Measurements from ENCODE around the gene KIF16B.
"Not testable (repeated sequence)": the region's sequence is repeated elsewhere in the genome, so short reads cannot be mapped to it uniquely, and the experiment has no call there.

Gene KIF16B

DNA sequence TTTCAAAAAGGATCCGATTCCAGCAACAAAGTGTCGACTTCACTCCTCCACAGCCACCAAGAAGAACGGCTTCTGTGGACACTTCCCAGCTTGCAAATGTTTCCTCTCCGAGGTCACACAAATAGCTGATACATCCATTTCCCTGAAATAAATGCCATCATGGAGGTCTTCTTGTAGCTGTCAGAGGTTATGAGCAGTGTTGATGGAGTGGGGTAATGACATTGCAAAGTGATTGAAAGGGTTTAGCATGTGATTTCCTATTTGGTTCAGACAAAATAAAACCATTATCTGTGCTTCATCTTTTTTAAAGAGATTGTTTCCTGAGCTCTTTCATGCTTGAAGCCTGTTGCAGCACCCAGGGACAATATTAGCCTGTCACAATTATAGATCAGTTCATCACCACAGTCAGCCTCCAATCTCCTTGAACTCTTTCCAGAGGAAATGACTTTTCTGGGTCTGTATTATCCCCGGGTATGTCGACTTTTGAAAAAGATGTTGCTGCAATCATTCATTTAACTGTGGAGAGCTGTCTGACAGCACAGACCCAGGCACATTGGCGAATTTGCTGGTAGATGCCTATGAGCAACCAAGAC is 16.9 kb upstream of the KIF16B start:
- no peak for DNase-seq

DNA sequence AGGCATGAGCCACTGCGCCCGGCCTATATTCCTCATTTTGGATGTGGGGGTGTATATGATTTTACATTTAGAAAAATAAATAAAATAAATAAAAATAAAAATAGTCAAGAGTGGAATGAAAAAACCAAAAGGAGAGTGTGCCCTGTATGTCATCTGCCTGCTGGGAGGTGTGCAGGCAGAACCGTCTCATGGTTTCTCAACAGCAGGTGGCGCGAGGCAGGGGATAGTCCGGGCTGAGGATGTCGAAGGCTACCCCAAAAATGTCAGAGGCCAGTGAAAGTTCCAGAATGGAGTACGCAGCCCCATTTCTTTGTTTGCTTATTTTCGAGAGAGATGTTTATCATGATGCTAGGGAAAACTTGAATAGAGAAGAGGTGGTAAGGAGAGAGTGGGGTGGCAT is 16.4 kb upstream of the KIF16B start:
- DNase-seq, result no peak

GRCh38 chr20:16588241-16588640 is 15.0 kb upstream of the KIF16B start:
- DNase-seq, result no peak

DNA sequence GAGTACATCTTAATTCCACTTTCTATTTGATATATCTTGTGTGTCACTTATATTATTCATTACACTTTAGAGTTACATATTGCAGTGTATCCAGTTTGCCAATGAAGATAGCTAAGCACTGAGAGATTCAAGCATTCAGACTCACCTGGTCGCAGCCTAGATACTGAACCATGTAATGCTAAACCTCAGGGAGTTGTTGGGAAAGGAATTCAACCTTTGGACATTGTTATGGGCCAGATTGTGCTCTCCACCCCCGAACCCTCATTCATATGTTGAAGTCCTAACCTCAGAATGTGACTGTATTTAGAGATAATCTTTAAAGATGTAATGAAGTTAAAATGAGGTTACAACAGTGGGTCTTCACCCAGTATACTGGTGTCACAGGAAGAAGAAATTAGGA is 13.8 kb upstream of the KIF16B start:
- no peak for DNase-seq

DNA sequence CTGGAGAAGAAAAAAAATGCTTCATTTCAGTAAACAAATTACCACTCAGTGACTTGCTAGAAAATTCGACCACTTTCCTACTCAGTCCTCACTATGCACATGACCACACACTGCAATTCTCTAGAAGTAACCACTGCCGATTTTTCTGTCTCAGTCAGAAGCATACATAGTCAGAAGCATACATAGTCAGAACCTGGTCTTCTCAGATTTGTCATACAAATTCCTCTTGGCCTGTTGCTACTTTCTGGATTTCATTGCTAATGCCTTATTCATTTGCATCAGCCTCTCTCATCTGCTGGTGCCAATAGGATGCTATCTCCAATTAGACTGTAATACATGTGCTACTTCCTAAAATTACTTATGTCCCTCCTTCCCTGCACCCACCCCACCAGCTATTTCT is 10.2 kb upstream of the KIF16B start:
- no peak for DNase-seq

GRCh38 chr20:16581241-16581640 is 8.0 kb upstream of the KIF16B start:
- DNase-seq, result no peak

DNA sequence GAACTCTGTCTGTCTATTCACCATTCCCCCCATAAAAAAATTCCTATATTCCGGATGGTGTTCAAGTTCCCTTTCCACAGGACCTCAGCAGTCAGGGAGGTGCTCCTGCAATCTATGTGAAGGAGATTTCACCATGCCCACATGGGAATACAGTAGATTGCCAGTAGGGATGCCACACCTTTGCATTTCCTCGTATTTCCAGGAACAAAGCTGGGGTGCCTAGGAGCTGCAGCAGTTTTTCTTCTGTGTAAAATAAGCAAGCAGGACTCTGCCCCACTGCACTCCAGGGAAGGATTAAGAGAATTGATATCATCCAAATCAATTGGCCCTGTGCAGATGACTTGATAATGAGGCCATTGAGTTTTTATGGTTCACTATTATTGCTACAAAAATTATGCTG is 7.4 kb upstream of the KIF16B start:
- DNase-seq, result no peak

GRCh38 chr20:16580147-16580546 is 6.9 kb upstream of the KIF16B start:
- DNase-seq, result peak; percentile 32

GRCh38 chr20:16576219-16576618 is 3.0 kb upstream of the KIF16B start:
- DNase-seq, result no peak

DNA sequence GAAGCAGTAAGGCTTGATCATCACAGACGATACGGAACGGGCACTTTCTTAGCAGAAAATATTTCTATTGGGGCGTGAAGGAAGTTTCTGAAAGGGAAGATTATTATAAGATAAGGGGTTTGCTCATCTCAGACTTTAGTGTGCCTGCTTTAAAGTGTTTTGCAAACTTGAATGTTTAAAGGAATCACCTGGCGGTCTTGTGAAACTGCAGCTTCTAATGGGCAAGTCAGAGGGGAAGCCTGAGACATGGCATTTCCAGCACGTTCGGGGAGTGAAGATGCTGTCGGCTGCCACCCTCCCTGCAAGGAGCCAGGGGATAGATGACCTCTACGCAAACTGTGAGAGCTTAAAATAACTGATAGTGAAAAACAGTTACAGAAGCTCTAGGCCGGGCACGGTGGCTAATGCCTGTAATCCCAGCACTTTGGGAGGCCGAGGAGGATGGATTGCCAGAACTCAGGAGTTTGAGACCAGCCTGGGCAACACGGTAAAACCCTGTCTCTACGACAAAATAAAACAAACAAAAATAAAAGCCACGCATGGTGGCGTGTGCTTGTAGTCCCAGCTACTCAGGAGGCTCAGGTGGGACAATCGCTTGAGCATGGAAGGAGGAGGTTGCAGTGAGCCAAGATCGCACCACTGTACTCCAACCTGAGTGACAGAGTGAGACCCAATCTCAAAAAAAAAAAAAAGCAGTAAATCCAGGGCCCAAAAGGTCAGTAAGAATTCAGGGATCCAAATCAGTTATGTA is 2.3 kb upstream of the KIF16B start:
- no peak for DNase-seq

DNA sequence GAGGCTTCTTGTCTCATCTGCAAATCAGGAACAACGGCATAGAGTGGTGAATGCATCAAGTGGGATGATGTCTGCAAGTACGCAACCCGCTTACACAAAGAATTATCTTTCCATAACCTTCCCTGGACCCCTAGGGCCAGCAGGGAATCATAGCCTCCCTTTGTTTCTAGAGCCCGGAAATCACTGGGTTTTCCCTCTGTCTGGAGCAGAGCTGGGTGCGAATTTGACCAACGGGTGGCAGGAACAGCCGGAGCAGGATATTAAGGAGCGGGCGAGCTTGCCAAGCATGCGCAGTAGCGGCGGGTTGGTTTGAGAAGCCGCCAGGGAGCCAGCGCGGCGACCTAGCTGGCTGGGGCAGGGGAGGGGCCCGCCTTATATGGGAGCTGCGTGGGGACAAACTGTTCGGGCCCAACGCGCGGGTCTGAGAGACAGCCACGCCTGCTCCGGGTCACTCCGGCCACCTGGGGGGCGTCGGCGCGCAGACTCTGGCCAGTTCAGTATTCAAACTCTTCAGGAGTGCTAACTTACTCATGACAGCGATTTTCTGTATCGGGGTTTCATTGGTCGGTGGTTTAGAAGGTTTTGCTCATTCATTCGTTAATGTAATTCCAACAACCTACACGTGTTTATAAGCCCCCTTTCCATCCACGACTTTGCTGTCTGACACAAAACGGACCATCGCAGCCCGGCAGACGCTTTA is 1.6 kb upstream of the KIF16B start:
- peak; percentile 86 for DNase-seq

DNA sequence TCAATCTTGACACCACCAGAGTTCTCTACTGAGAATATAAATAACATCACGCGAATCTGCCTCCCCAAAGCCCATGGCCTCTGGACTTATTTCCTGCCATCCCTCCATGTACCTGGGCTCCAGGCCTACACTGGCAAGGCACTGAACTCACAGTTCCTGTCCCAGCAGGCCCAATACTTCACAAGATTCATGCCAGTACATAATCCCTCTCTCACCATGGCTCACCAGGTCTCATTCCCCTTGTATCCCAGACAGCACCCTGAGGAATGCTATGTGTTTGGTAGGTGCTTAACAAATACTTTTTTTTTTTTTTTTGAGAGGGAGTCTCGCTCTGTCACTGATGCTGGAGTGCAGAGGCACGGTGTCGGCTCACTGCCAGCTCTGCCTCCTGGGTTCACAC is 1.9 kb downstream of the KIF16B start:
- no peak for DNase-seq

GRCh38 chr20:16569246-16570153 is 3.7 kb downstream of the KIF16B start:
- DNase-seq, result no peak

- DNase-seq, result no peak
These were observed 7.2 kb downstream of the KIF16B start for GRCh38 chr20:16566080-16566479.

DNA sequence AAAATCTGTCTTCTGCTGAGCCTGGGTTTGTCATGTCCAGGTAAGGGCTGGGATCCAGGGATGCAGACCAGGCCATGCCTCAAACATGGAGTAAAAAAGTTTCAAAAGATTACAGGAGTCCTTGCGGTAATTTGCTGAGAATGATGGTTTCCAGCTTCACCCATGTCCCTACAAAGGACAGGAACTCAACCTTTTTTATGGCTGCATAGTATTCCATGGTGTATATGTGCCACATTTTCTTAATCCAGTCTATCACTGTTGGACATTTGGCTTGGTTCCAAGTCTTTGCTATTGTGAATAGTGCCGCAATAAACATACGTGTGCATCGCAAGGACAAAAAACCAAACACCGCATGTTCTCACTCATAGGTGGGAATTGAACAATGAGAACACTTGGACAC is 9.2 kb downstream of the KIF16B start:
- not testable (repeated sequence) for DNase-seq

- DNase-seq, result no peak
These were observed 10.0 kb downstream of the KIF16B start for GRCh38 chr20:16563066-16563806.

- no peak for DNase-seq
These were observed 11.0 kb downstream of the KIF16B start for GRCh38 chr20:16562259-16562658.

GRCh38 chr20:16560661-16561060 is 12.6 kb downstream of the KIF16B start:
- DNase-seq, result no peak

- no peak for DNase-seq
These were observed 13.0 kb downstream of the KIF16B start for GRCh38 chr20:16560216-16560615.

DNA sequence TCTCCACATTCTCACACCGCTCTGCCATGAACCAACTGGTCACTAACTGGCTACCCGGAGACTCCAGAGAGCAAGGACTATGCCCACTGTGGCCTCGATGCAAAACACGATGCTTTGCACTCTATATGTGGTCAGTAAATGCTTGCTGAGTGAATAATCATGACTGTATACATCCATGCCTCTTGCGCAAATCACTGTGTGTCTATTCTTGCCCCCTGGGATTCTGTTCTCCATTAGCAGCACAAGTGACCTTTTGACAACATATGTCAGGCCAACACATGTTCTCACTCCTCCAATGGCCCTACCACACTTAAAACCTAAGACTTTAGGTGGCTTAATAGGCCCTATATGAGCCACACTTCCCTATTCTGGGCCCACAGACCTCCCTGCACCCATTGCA is 16.9 kb downstream of the KIF16B start:
- no peak for DNase-seq

DNA sequence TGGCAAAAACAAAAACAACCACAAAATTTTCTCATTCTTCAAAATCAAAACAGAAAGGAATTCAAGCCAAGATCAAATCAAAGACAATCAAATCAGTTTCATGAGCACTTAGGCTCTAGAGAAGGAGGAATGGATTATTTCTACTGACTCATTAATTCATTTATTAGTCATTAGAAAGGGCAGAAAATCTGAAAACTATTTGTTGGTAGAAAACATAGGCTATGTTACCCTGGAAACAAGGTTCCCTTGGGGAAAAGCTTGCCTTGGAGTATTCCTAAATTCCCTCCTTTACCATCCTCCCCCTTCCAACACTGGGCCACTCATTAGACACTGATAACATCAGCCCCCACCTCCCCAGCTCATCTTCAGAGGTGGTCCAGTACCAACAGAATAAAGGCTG is 17.5 kb downstream of the KIF16B start:
- DNase-seq, result no peak

GRCh38 chr20:16554766-16555543 is 18.3 kb downstream of the KIF16B start:
- DNase-seq, result no peak

Measured in right hindlimb (tissue), 1 donor.